Stimulated activated CD8-positive, alpha-beta memory T cell treated with anti-CD3 and anti-CD28 coated beads, Interleukin-7, amount 100 ng/mL, for 48 hours (primary cell): Measurements from ENCODE around the gene SCARF1.

ENCODE experiments used
- DNase-seq, 2 donors: peaks; one replicate each; pipeline ENCODE4 v3.0.0-alpha.2; 2020; ENCODE audit warnings: low read depth in 1 of 2; ENCODE audit errors: extremely low read depth in 1 of 2

SCARF1 gene

GRCh38 chr17:1628856-1629503 lies 16.6 kb downstream of the SCARF1 start:
- peak; percentile 82 for DNase-seq

- peak; percentile 50 to 56 for DNase-seq
Measured at GRCh38 chr17:1627982-1628855, 17.3 kb downstream of the SCARF1 start, which contains the start of gene SLC43A2. TSS of gene SLC43A2 (minus strand) at chr17:1628834. CDS start at chr17:1627874, 960 bp downstream.

GRCh38 chr17:1627182-1627981 lies 18.1 kb downstream of the SCARF1 start:
- no peak for DNase-seq

GRCh38 chr17:1626333-1626732 lies 19.2 kb downstream of the SCARF1 start:
- no peak for DNase-seq

GRCh38 chr17:1625581-1625980 lies 20.0 kb downstream of the SCARF1 start:
- DNase-seq, result no peak

- no peak for DNase-seq
Measured at GRCh38 chr17:1625053-1625452, 20.5 kb downstream of the SCARF1 start.

DNA sequence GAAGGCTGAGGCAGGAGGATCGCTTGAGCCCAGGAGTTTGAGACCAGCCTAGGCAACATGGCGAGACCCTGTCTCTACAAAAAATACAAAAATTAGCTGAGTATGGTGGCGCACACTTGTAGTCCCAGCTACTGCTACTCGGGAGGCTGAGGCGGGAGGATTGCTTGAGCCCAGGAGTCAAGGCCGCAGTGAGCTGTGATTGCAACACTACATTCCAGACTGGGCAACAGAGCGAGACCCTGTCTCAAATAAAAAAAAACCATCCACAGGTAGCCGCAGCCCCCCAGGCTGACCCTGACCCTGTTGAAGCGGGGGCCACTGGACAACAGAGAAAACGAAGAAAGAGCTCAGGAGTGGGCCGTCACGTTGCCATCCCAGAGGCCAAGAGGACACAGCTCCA lies 20.9 kb downstream of the SCARF1 start:
- no peak for DNase-seq

DNA sequence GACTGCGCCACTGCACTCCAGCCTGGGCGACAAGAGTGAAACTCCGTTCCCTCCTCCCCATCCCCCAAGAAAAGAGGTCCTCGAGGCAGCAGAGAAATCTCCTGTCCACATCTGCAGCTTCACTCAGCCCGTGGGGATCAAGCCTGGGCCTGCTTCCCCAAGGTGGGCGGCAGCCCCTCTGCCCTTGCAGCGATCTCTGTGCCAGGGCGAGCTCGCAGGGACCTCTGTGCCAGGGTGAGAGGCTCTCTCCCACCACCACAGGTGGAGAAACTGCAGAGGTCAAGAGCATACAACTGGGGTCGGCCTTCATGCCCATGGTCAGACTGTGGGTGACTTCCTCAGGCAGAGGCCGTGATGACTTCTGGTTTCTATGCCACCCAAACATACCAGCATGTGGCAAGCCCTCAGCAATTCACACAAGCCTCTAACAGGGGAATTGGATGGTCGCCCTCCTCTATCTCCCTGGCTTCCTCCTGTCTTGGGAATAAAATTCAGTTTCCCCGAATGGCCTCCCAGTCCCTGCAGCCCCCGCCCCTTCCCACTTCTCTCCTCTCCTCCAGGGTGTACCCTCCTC lies 22.4 kb downstream of the SCARF1 start:
- DNase-seq, result no peak

GRCh38 chr17:1621273-1621954 lies 24.1 kb downstream of the SCARF1 start:
- DNase-seq, result no peak

GRCh38 chr17:1620486-1620885 lies 25.0 kb downstream of the SCARF1 start:
- no peak for DNase-seq

DNA sequence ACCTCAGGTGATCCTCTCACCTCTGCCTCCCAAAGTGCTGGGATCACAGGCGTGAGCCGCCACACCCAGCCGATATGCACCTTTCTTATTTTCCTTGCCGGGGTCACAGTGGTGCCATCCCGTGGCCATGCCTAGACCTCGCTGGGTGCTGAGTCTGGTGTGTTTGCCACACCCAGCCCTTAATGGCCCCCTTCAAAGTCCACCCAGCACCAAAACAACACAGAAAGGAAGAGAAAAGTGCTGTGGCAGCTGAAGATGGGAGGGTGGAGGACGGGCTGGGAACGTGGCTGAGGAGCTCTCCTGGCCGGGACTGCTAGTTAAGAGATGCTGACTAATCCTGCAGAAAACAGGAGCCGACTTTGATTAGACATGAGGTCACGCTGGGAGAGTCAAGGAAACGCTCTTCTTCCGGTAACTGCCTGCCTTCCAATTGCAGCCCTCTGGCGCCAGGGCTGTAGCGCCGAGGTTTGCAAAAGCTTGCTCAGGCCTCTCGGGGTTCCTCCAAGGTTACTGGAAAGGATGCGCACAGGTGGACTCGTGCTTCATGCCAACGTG lies 27.8 kb downstream of the SCARF1 start:
- no peak for DNase-seq

GRCh38 chr17:1616101-1616500 lies 29.4 kb downstream of the SCARF1 start:
- DNase-seq, result no peak

- DNase-seq, result no peak
Measured at GRCh38 chr17:1612400-1612799, 33.1 kb downstream of the SCARF1 start.

DNA sequence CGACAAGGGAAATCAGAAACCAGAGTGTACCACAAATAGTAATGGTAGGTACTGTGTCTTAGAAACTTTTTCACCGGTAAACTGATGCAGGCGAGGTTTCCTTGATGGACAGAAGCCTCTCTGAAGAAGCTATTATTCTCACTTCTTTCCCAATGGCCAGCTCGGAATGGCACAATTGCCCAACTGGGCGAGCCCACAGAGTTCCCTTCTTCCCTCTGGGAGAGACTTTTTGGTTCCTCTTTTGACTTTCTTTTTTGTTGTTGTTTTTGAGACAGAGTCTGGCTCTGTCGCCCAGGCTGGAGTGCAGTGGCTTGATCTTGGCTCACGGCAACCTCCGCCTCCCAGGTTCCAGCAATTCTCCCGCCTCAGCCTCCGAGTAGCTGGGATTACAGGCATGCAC lies 33.8 kb downstream of the SCARF1 start:
- no peak for DNase-seq

GRCh38 chr17:1608676-1609075 lies 36.9 kb downstream of the SCARF1 start:
- DNase-seq, result no peak

DNA sequence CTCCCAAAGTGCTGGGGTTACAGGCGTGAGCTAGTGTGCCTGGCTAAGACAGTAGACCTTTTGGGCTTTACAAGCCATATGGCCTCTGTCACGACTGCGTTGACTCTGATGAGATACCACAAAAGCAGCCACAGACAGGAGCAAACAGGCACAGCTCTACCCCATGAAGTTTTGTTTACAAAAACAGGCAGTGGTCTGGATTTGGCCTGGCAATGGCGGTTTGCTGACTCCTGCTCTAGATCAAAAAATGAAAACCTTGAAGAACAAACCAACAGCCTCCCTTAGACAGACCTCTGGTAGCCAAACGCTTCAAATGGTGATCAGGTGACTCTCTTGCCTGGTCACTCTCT lies 37.6 kb downstream of the SCARF1 start:
- no peak for DNase-seq

DNA sequence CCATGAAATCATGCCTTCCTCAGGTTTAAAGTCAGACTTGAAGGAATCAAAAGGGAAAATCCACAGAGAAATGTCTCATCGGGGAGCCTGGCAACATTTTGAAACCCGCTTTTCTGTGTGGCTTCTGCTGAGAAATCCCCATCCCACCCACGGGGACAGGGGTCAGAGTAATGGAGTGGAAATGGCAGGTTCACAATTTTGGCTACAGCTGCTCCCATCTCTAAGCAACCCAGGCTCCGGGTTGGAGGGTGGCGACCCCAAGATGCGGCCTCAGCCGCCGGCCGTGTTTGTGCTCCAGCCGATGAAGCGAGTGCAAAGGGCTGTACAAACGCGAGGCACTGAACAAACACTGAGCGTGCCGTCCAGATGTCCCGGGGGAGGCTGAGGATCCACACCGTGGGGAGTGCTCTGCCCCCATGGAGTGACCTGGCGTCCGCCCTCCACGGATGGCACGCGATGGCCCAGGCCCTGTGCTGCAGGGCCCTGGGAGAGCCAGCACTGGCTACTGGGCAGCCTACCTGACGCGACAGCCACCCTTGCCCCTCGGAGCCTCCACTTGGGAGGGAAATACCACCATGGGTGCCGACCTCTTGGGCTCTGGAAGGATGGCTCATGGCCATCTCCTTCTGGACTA lies 39.1 kb downstream of the SCARF1 start:
- DNase-seq, result peak in 1 of 2 donors; percentile 32

- DNase-seq, result no peak
Measured at GRCh38 chr17:1605681-1606351, 39.7 kb downstream of the SCARF1 start.

DNA sequence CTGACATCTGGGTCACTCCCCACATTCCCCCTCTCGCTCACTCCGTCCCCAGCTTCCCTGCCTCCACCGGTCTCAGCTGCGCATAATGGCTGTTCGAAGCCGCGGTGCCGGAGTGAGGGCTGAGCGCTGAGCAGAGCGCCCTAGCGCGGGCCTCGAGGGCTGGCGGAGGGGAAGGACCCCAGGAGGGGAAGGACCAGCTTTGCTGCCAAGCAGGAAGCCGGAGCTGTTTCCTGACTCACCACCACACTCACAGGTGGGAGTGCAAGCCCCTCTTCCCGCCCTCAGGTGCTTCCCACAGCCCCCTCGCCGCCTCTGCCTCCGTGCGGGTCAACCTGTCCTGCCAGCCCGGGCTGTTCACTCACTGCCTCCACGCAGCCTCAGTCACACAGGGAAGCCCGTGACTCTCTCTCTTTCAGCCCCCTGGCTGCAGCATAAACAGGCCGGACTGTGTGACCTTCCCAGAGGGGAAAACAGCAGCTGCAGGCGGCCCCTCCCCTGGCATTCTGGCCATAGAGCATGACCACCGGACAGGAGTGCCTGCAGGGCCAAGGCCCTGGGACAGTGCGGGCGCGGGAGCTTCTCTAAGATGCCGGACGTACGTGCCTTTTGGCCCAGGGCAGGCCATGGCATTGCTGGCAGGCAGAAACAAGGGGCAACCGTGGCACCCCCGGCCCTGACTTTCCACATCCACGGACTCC lies 40.6 kb downstream of the SCARF1 start:
- DNase-seq, result no peak
